ENCODE data around the gene TMEM214. TPM values are rescaled to one million over a fixed set of nuclear protein-coding genes. Genes with fewer than 3 reads are reported as not detected.

Gene TMEM214
- 74.2 and 98.0 TPM in 2 replicates for total RNA-seq

GRCh38 chr2:27032495-27033252 is at the start of gene TMEM214:
Gene TMEM214 (plus strand): TSS chr2:27032965. CDS start chr2:27033016, 51 bp downstream.

GRCh38 chr2:27050996-27051901 is 18.5 kb downstream of the TMEM214 start, which contains the start of gene AGBL5:
Gene AGBL5 (plus strand): TSS chr2:27051668. CDS start chr2:27052959, 1,291 bp downstream.

GRCh38 chr2:27071277-27071989 is 38.7 kb downstream of the TMEM214 start, which contains the start of gene OST4:
Gene OST4 (minus strand): TSS chr2:27071654.

GRCh38 chr2:27078267-27079194 is 45.8 kb downstream of the TMEM214 start, which contains the start of gene EMILIN1:
Gene EMILIN1 (plus strand): TSS chr2:27078615. CDS start chr2:27079066, 451 bp downstream.

GRCh38 chr2:27086724-27087593 is 54.2 kb downstream of the TMEM214 start, which contains the start of gene KHK:
Gene KHK (plus strand): TSS chr2:27086772. CDS start chr2:27087260, 488 bp downstream.

Other genes with a start within 250 kb of the TMEM214 start
- 0.66 and 12.2 TPM in 2 replicates for gene CENPA, start 246.9 kb upstream of the TMEM214 start, total RNA-seq
- not detected in 2 replicates for gene DPYSL5, start 184.8 kb upstream of the TMEM214 start, total RNA-seq
- gene MAPRE3, start 62.3 kb upstream of the TMEM214 start, total RNA-seq: 4.2 and 7.2 TPM in 2 replicates
- gene AGBL5, start 18.7 kb downstream of the TMEM214 start, total RNA-seq: 24.9 TPM in 2 replicates
- 124 and 174 TPM in 2 replicates for gene OST4, start 38.7 kb downstream of the TMEM214 start, total RNA-seq
- 189 and 203 TPM in 2 replicates for gene EMILIN1, start 45.6 kb downstream of the TMEM214 start, total RNA-seq
- 0.22 and 1.3 TPM in 2 replicates for gene KHK, start 53.8 kb downstream of the TMEM214 start, total RNA-seq
- 0.88 TPM in 1 of 2 replicates, not detected in the other for gene CGREF1, start 86.2 kb downstream of the TMEM214 start, total RNA-seq
- gene ABHD1, start 90.8 kb downstream of the TMEM214 start, total RNA-seq: not detected in 2 replicates
- gene PREB, start 101.7 kb downstream of the TMEM214 start, total RNA-seq: 76.7 and 108 TPM in 2 replicates
- gene PRR30, start 106.4 kb downstream of the TMEM214 start, total RNA-seq: not detected in 2 replicates
- not detected in 2 replicates for gene TCF23, start 116.0 kb downstream of the TMEM214 start, total RNA-seq
- 143 and 170 TPM in 2 replicates for gene ATRAID, start 179.1 kb downstream of the TMEM214 start, total RNA-seq
- 39.6 and 59.4 TPM in 2 replicates for gene SLC5A6, start 179.3 kb downstream of the TMEM214 start, total RNA-seq
- gene CAD, start 184.4 kb downstream of the TMEM214 start, total RNA-seq: 34.4 and 72.2 TPM in 2 replicates
- gene SLC30A3, start 230.1 kb downstream of the TMEM214 start, total RNA-seq: 0.14 TPM in 1 of 2 replicates, not detected in the other
- not detected in 2 replicates for gene DNAJC5G, start 242.5 kb downstream of the TMEM214 start, total RNA-seq
- gene TRIM54, start 249.5 kb downstream of the TMEM214 start, total RNA-seq: not detected in 2 replicates

All from placental pericyte (primary cell).